H1 (cell line): ENCODE data around the gene C16orf90.

Experiments used
- CBX5 ChIP-seq: fragments of 300-800, 300-1000 bp; sonication (generic); IDR thresholded peaks from 2 replicates; pipeline ENCODE4 v1.7.1; 2016; ENCODE audit warnings: antibody characterized with exemption, low read length, low read depth
- CHD2 ChIP-seq: IDR thresholded peaks from 2 replicates; pipeline ENCODE4 v1.6.1; 2012; ENCODE audit warnings: low read length, improper control_type of control experiment
- CTCF ChIP-seq, 3 experiments: IDR thresholded peaks; 1 replicate in 2 of 3; 2 replicates in 1 of 3; pipeline versions ENCODE4 v1.5.1 to v1.6.1; 2011; ENCODE audit warnings: low read length in 3 of 3, mild to moderate bottlenecking in 3 of 3, inconsistent platforms in 2 of 3, low read depth in 1 of 3, moderate library complexity in 1 of 3; ENCODE audit not compliant: insufficient read depth in 1 of 3; ENCODE audit errors: control extremely low read depth in 1 of 3
- EGR1 ChIP-seq: IDR thresholded peaks from 2 replicates; pipeline ENCODE4 v1.6.1; 2011; ENCODE audit warnings: low read depth, low read length, borderline replicate concordance
- EP300 ChIP-seq, 2 experiments: IDR thresholded peaks; 1 replicate in 1 of 2; 2 replicates in 1 of 2; pipeline ENCODE4 v1.6.1; 2011 to 2012; ENCODE audit warnings: low read depth in 2 of 2, low read length in 2 of 2, mild to moderate bottlenecking in 2 of 2, borderline replicate concordance in 1 of 2, inconsistent platforms in 1 of 2, moderate library complexity in 1 of 2
- EZH2 ChIP-seq: fragments of 200-600 bp; sonication (generic); IDR thresholded peaks from 2 replicates; pipeline ENCODE4 v1.7.1; 2012; ENCODE audit warnings: low read depth, mild to moderate bottlenecking, moderate library complexity, low read length, inconsistent platforms; ENCODE audit not compliant: severe bottlenecking
- POLR2A ChIP-seq, 2 experiments: IDR thresholded peaks; 1 replicate in 1 of 2; 2 replicates in 1 of 2; pipeline ENCODE4 v1.6.1; 2011; ENCODE audit warnings: low read depth in 2 of 2, low read length in 2 of 2, mild to moderate bottlenecking in 2 of 2; ENCODE audit errors: control extremely low read depth in 1 of 2
- POLR2AphosphoS5 ChIP-seq: IDR thresholded peaks from 2 replicates; pipeline ENCODE4 v1.6.1; 2011; ENCODE audit warnings: low read depth, low read length
- TAF1 ChIP-seq: IDR thresholded peaks from 2 replicates; pipeline ENCODE4 v1.6.1; 2011; ENCODE audit warnings: mild to moderate bottlenecking, low read depth, low read length
- ZNF274 ChIP-seq: IDR thresholded peaks from 2 replicates; pipeline ENCODE4 v1.7.0; 2012; ENCODE audit warnings: low read length, borderline replicate concordance; ENCODE audit errors: extremely low read depth
- TF ChIP-seq, protein P1 (sequence below): IDR thresholded peaks from 2 replicates; pipeline ENCODE4 v1.6.1; 2012; ENCODE audit warnings: low read length, inconsistent platforms

DNA sequence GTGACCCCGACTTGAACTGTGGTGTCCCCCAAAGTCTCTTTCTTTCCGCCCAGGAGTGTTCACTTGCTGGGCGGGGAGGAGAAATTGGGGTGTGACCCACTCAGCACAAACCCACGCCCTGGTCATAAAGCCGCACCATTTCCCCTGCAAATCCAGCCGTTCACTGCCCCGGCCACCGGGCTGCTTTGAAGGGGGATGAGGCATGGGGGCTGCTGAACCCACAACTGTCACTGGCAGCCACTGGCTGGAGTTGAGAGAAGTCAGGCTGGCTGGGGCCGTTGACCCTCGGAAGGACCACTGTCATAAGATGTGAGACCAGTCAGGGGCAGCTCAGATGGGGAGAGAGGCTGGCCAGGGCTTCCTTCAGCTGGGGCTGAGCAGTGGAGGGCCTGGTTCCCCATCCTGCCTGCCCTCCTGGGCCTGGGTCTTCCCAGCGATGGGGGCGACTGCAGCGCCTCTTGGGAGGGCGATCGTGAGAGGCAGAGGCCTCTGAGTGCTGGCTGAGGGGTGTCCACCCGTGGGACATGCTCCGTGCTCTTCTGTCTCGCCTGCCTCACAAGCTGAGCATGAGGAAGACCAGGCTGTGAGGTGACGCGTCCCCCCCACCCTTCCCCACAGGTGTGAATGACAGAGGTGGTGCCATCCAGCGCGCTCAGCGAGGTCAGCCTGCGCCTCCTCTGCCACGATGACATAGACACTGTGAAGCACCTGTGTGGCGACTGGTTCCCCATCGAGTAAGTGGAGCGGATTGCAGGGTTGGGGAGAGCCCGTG lies 19.5 kb downstream of the C16orf90 start:
- TF ChIP-seq TAF1 (no peak), CTCF (IDR thresholded peaks at IDR 0.05; ENCODE audit: control extremely low read depth in 1 of 3, insufficient read depth in 1 of 3, low read depth in 1 of 3, low read length in 3 of 3) (no peak), CBX5 (no peak), ZNF274 (no peak), CHD2 (no peak), EZH2 (no peak), EGR1 (no peak), POLR2A (IDR thresholded peaks at IDR 0.05; ENCODE audit: control extremely low read depth in 1 of 2, low read depth in 2 of 2, low read length in 2 of 2) (no peak), EP300 (IDR thresholded peaks at IDR 0.05; ENCODE audit: borderline replicate concordance in 1 of 2, low read depth in 2 of 2, low read length in 2 of 2) (no peak), POLR2AphosphoS5 (no peak)
- TF ChIP-seq, protein P1, sequence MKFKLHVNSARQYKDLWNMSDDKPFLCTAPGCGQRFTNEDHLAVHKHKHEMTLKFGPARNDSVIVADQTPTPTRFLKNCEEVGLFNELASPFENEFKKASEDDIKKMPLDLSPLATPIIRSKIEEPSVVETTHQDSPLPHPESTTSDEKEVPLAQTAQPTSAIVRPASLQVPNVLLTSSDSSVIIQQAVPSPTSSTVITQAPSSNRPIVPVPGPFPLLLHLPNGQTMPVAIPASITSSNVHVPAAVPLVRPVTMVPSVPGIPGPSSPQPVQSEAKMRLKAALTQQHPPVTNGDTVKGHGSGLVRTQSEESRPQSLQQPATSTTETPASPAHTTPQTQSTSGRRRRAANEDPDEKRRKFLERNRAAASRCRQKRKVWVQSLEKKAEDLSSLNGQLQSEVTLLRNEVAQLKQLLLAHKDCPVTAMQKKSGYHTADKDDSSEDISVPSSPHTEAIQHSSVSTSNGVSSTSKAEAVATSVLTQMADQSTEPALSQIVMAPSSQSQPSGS = no peak
